CD14-positive monocyte (primary cell): ENCODE measurements around the gene DLG4. TPM values are rescaled to one million over a fixed set of nuclear protein-coding genes. Genes with fewer than 3 reads are reported as not detected.
"Not testable (repeated sequence)": the region's sequence is repeated elsewhere in the genome, so short reads cannot be mapped to it uniquely, and the experiment has no call there.

Experiments
- DNase-seq, 3 donors: peaks; one replicate each; pipeline ENCODE4 v3.0.0-alpha.2; 2011 to 2022
- H2AFZ ChIP-seq: 2 replicates; pipeline ENCODE4 v1.6.0; 2012; ENCODE audit warnings: mild to moderate bottlenecking, low read depth, low read length, inconsistent platforms; ENCODE audit not compliant: insufficient read depth, poor library complexity, severe bottlenecking
- H3K27ac ChIP-seq, 2 donors: 1 replicate in 1 of 2; 2 replicates in 1 of 2; pipeline ENCODE4 v1.5.1; 2012 to 2013; ENCODE audit warnings: low read length in 2 of 2, control low read depth in 1 of 2, inconsistent platforms in 1 of 2, low read depth in 1 of 2, mild to moderate bottlenecking in 1 of 2
- H3K27me3 ChIP-seq, 2 donors: one replicate each; pipeline versions ENCODE4 v1.6.0 to v1.6.1; 2011 to 2013; ENCODE audit warnings: low read length in 2 of 2; ENCODE audit not compliant: control insufficient read depth in 2 of 2, insufficient read depth in 2 of 2
- H3K36me3 ChIP-seq, 2 donors: replicated peaks in 1 of 2; 1 replicate in 1 of 2; 2 replicates in 1 of 2; pipeline versions ENCODE4 v1.5.1 to v1.6.1; 2012 to 2013; ENCODE audit warnings: low read length in 2 of 2, control low read depth in 1 of 2, inconsistent platforms in 1 of 2, mild to moderate bottlenecking in 1 of 2; ENCODE audit not compliant: insufficient read depth in 2 of 2, control insufficient read depth in 1 of 2
- H3K4me1 ChIP-seq, 2 donors: 1 replicate in 1 of 2; 2 replicates in 1 of 2; pipeline versions ENCODE4 v1.5.1 to v1.6.1; 2012 to 2013; ENCODE audit warnings: low read length in 2 of 2, control low read depth in 1 of 2, inconsistent platforms in 1 of 2, mild to moderate bottlenecking in 1 of 2, moderate library complexity in 1 of 2; ENCODE audit not compliant: insufficient read depth in 2 of 2, control insufficient read depth in 1 of 2
- H3K4me2 ChIP-seq: replicated peaks from 2 replicates; pipeline ENCODE3; 2012; ENCODE audit warnings: low read length, moderate library complexity, mild to moderate bottlenecking; ENCODE audit not compliant: poor library complexity, severe bottlenecking; ENCODE audit errors: extremely low read depth
- H3K4me3 ChIP-seq, 3 experiments: fragments of 200-600 bp in 1 of 3; sonication (generic) in 1 of 3; replicated peaks in 1 of 3; 1 replicate in 2 of 3; 2 replicates in 1 of 3; pipeline ENCODE4 v1.5.1; 2011 to 2013; ENCODE audit warnings: low read length in 3 of 3, mild to moderate bottlenecking in 3 of 3, control low read depth in 2 of 3, low read depth in 2 of 3, inconsistent platforms in 1 of 3, moderate library complexity in 1 of 3
- H3K79me2 ChIP-seq: 2 replicates; pipeline ENCODE4 v1.6.0; 2012; ENCODE audit warnings: mild to moderate bottlenecking, control low read depth, inconsistent platforms, low read length, moderate library complexity; ENCODE audit not compliant: insufficient read depth
- H3K9ac ChIP-seq: 2 replicates; pipeline ENCODE4 v1.6.0; 2017; ENCODE audit warnings: low read length, mild to moderate bottlenecking; ENCODE audit not compliant: insufficient read depth, poor library complexity, severe bottlenecking
- H3K9me3 ChIP-seq, 2 donors: replicated peaks in 1 of 2; 1 replicate in 1 of 2; 2 replicates in 1 of 2; pipeline versions ENCODE4 v1.5.1 to v1.6.1; 2012 to 2013; ENCODE audit warnings: low read length in 2 of 2, control low read depth in 1 of 2; ENCODE audit not compliant: control insufficient read depth in 1 of 2, insufficient read depth in 1 of 2
- H4K20me1 ChIP-seq: 2 replicates; pipeline ENCODE4 v1.6.0; 2012; ENCODE audit warnings: mild to moderate bottlenecking, low read length, control low read depth, moderate library complexity; ENCODE audit not compliant: insufficient read depth
- H3K27ac Mint-ChIP-seq, 7 donors: one replicate each; pipeline ENCODE4 v1.8.0; 2020; ENCODE audit warnings: mild to moderate bottlenecking in 7 of 7, mixed read lengths in 7 of 7, moderate library complexity in 6 of 7, inconsistent platforms in 2 of 7
- H3K27me3 Mint-ChIP-seq, 3 donors: one replicate each; pipeline ENCODE4 v1.8.0; 2021 to 2022; ENCODE audit warnings: low read depth in 3 of 3, mild to moderate bottlenecking in 3 of 3, mixed read lengths in 3 of 3, moderate library complexity in 3 of 3, inconsistent platforms in 1 of 3
- H3K36me3 Mint-ChIP-seq, 2 donors: one replicate each; pipeline ENCODE4 v1.8.0; 2020; ENCODE audit warnings: mixed read lengths in 2 of 2, inconsistent platforms in 1 of 2, mild to moderate bottlenecking in 1 of 2
- H3K4me1 Mint-ChIP-seq: one replicate; pipeline ENCODE4 v1.8.0; 2020; ENCODE audit warnings: mild to moderate bottlenecking, mixed read lengths
- H3K4me3 Mint-ChIP-seq, 2 donors: one replicate each; pipeline ENCODE4 v1.8.0; 2020; ENCODE audit warnings: mild to moderate bottlenecking in 2 of 2, mixed read lengths in 2 of 2, moderate library complexity in 1 of 2
- H3K9me3 Mint-ChIP-seq, 7 donors: one replicate each; pipeline ENCODE4 v1.8.0; 2020 to 2022; ENCODE audit warnings: mixed read lengths in 7 of 7, mild to moderate bottlenecking in 6 of 7, moderate library complexity in 6 of 7, inconsistent platforms in 2 of 7
- WGBS: methylation state at CpG from one replicate; pipeline ENCODE4 v1.1.5; 2013; ENCODE audit warnings: missing lambda C conversion rate; ENCODE audit not compliant: insufficient coverage; 5-methylcytosine and 5-hydroxymethylcytosine counted together
- intact Hi-C, 2 donors: fragments of 100-400 bp; cut with micrococcal nuclease; formaldehyde crosslinking; loops; one replicate each; pipeline versions ENCODE4 v1.15.0 to v1.15.1; 2023
- polyA plus RNA-seq, 3 donors: library from polyadenylated mRNA; depleted of rRNA in 1 of 3; unstranded in 2 of 3; stranded (reverse) in 1 of 3; fragments of 300-500 nt in 2 of 3; fragments of >200 nt in 1 of 3; fragmentation: Illumina TruSeq in 2 of 3; gene quantifications; 1 replicate in 2 of 3; 2 replicates in 1 of 3; pipeline ENCODE4 v1.2.3, GENCODE V29; 2012 to 2021
- TF ChIP-seq, protein P1 (sequence below): fragments of 200-600 bp; IDR thresholded peaks from one replicate; pipeline ENCODE4 v1.8.0; 2022; ENCODE audit warnings: antibody characterized with exemption, mild to moderate bottlenecking

DLG4 gene
- polyA plus RNA-seq, 3 donors = 0.37 to 42.6 (median 0.39) TPM

DNA sequence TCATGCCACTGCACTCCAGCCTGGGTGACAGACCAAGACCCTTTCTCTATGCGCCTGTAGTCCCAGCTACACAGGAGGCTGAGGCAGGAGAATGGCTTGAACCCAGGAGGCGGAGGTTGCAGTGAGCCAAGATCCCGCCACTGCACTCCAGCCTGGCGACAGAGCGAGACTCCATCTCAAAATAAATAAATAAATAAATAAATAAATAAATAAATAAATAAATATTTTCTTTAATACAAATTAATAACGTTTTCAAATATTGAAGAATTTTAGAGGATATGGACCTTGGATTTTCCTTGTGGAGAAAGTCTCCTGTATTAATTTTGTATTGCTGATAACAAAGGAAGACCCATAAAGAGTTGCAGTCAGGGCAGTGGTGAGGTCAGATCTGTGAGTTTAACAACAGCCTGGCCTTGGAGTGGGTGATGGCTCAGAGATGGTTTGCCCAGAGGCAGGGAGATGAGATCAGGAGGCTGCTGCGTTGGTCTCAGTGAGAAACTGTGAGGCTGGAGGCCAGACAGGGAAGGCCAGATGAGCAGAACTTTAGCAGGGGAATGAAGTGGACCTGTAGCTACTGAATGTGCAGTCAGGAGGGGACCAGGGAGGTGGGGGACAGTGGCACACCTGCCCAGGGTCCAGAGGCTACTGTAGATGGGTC lies 36.1 kb downstream of the DLG4 start:
- H3K27ac Mint-ChIP-seq = peak overlapping the region in 2 of 7 donors; percentile 30 to 54
- H3K4me3 Mint-ChIP-seq = no peak overlapping the region
- no peak overlapping the region for H3K4me3 ChIP-seq
- peaks cover 0 to 2% (median 0%) of the 10 kb centered on the region in 7 donors for H3K9me3 Mint-ChIP-seq
- H3K27me3 ChIP-seq = peaks cover 0 to 3% of the 10 kb centered on the region in 2 donors
- TF ChIP-seq, protein P1, sequence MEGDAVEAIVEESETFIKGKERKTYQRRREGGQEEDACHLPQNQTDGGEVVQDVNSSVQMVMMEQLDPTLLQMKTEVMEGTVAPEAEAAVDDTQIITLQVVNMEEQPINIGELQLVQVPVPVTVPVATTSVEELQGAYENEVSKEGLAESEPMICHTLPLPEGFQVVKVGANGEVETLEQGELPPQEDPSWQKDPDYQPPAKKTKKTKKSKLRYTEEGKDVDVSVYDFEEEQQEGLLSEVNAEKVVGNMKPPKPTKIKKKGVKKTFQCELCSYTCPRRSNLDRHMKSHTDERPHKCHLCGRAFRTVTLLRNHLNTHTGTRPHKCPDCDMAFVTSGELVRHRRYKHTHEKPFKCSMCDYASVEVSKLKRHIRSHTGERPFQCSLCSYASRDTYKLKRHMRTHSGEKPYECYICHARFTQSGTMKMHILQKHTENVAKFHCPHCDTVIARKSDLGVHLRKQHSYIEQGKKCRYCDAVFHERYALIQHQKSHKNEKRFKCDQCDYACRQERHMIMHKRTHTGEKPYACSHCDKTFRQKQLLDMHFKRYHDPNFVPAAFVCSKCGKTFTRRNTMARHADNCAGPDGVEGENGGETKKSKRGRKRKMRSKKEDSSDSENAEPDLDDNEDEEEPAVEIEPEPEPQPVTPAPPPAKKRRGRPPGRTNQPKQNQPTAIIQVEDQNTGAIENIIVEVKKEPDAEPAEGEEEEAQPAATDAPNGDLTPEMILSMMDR = no peak
- intact Hi-C loops = no loop called here
- H3K4me1 Mint-ChIP-seq = peaks cover 22% of the 10 kb centered on the region
- H4K20me1 ChIP-seq = no peaks in the 10 kb centered on the region
- no peaks in the 10 kb centered on the region for H3K79me2 ChIP-seq
- peaks cover under 1 to 3% of the 10 kb centered on the region in 2 donors for H3K36me3 Mint-ChIP-seq
- no peak for DNase-seq
- H3K36me3 ChIP-seq = no peaks in the 10 kb centered on the region
- no peak overlapping the region for H2AFZ ChIP-seq
- H3K4me1 ChIP-seq = peaks cover 12 to 13% of the 10 kb centered on the region in 2 donors
- no peaks in the 10 kb centered on the region for H3K9me3 ChIP-seq
- no peak overlapping the region for H3K9ac ChIP-seq
- WGBS = 64% methylated on average over 2 of the region's 7 CpGs
- no peak overlapping the region for H3K4me2 ChIP-seq
- H3K27ac ChIP-seq = no peak overlapping the region
- H3K27me3 Mint-ChIP-seq = peaks cover 5 to 9% (median 8%) of the 10 kb centered on the region in 3 donors

DNA sequence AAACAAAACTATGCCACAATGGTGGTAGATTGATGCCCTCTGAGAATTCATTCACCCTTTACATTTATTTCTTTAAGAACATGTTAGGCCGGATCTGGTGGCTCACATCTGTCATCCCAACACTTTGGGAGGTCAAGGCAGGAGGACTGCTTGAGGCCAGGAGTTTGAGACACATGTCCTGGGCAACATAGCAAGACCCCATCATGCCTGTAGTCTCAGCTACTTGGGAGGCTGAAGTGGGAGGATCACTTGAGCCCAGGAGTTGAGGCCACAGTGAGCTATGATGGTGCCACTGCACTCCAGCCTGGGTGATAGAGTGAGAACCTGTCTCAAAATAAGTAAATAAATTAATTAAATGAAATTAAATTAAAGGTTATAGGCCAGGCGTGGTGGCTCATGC lies 37.5 kb downstream of the DLG4 start:
- H3K9me3 ChIP-seq, H3K4me3 Mint-ChIP-seq, H2AFZ ChIP-seq, H3K27ac ChIP-seq, H3K9ac ChIP-seq, intact Hi-C loops, H4K20me1 ChIP-seq, H3K9me3 Mint-ChIP-seq, H3K79me2 ChIP-seq, H3K4me3 ChIP-seq, DNase-seq, H3K36me3 Mint-ChIP-seq, H3K4me2 ChIP-seq, H3K36me3 ChIP-seq, H3K27ac Mint-ChIP-seq: not testable (repeated sequence)
- Histone ChIP-seq H3K4me1 (peaks cover 24% of the 10 kb centered on the region in 2 donors), H3K27me3 (peaks cover 5 to 11% of the 10 kb centered on the region in 2 donors)
- Mint-ChIP-seq H3K4me1 (peaks cover 22% of the 10 kb centered on the region), H3K27me3 (peaks cover 16 to 22% (median 19%) of the 10 kb centered on the region in 3 donors)
- WGBS = no CpG with 5 or more reads among the region's 2 CpGs
